ENCODE data around the gene RPS6KA2. TPM values are rescaled to one million over a fixed set of nuclear protein-coding genes. Genes with fewer than 3 reads are reported as not detected.

The RPS6KA2 gene
- total and polyA plus RNA-seq, 2 donors (not counting 3 experiments of a cell fraction or from before 2014, with no cell fraction given) = 54.5 to 75.8 TPM

GRCh38 chr6:166605752-166606151 lies 21.3 kb downstream of the RPS6KA2 start:
- Histone ChIP-seq H3K27ac (ENCODE audit: insufficient read depth, low read depth, low read length) (no peak overlapping the region), H3K9ac (replicated peaks; ENCODE audit: extremely low read depth, insufficient read depth, low read length) (no peak overlapping the region), H3K4me3 (replicated peaks in 1 of 3; ENCODE audit: insufficient read depth in 1 of 3, low read depth in 1 of 3, low read length in 3 of 3) (no peak overlapping the region), H3K79me2 (ENCODE audit: control insufficient read depth, insufficient read depth, low read length) (peaks cover 13% of the 10 kb centered on the region), H3K36me3 (ENCODE audit: control insufficient read depth in 2 of 2, extremely low read depth in 1 of 2, insufficient read depth in 2 of 2, low read length in 2 of 2) (peaks cover 0 to 2% of the 10 kb centered on the region in 2 experiments), H3K27me3 (ENCODE audit: control insufficient read depth in 2 of 2, insufficient read depth in 2 of 2, low read length in 2 of 2) (no peaks in the 10 kb centered on the region), H2AFZ (ENCODE audit: low read depth, low read length) (no peak overlapping the region), H3K9me3 (replicated peaks; ENCODE audit: control insufficient read depth, insufficient read depth, low read length) (no peaks in the 10 kb centered on the region), H3K9me1 (replicated peaks; ENCODE audit: control insufficient read depth, extremely low read depth, insufficient read depth, low read length) (no peaks in the 10 kb centered on the region), H3K4me1 (ENCODE audit: control insufficient read depth, extremely low read depth, insufficient read depth, low read length) (peaks cover 12% of the 10 kb centered on the region), H4K20me1 (replicated peaks; ENCODE audit: control insufficient read depth, extremely low read depth, insufficient read depth, low read length) (no peaks in the 10 kb centered on the region), H3K4me2 (ENCODE audit: insufficient read depth, low read length) (no peak overlapping the region)
- POLR2A ChIA-PET = no interaction called here
- BruUV-seq (replicated peaks) = no TSS peak
- FAIRE-seq (no peak), DNase-seq (ENCODE audit: low read depth, low spot score) (no peak)
- TF ChIP-seq JUN (IDR thresholded peaks at IDR 0.05; ENCODE audit: borderline replicate concordance, insufficient read depth, insufficient read length, low read depth) (no peak), MAX (IDR thresholded peaks at IDR 0.05; ENCODE audit: insufficient read depth, insufficient read length) (no peak), MYC (IDR thresholded peaks at IDR 0.05; ENCODE audit: low read depth, low read length) (no peak), GATA2 (IDR thresholded peaks at IDR 0.05; ENCODE audit: insufficient read depth, insufficient read length, low read depth, low read length) (no peak), POLR2AphosphoS5 (IDR thresholded peaks at IDR 0.05; ENCODE audit: insufficient read depth, low read depth, low read length) (no peak), EZH2 (IDR thresholded peaks at IDR 0.05; ENCODE audit: borderline replicate concordance, low read depth, low read length, severe bottlenecking) (no peak), POLR2A (IDR thresholded peaks at IDR 0.05; ENCODE audit: low read depth, low read length) (no peak), FOS (IDR thresholded peaks at IDR 0.05; ENCODE audit: borderline replicate concordance, insufficient read depth, low read length) (no peak), CTCF (IDR thresholded peaks at IDR 0.05; ENCODE audit: extremely low read depth in 1 of 2, insufficient read depth in 1 of 2, low read depth in 1 of 2, low read length in 2 of 2) (no peak)
- CTCF ChIA-PET = no interaction called here
- intact Hi-C loops (cut with micrococcal nuclease) = no loop called here
- dilution Hi-C loops (cut with MboI; ENCODE audit: extremely low pct_ligation_motif_present, low sequenced_read_pairs) = no loop called here

Data from endothelial cell of umbilical vein (primary cell).